ENCODE measurements around the gene CDC42EP4. TPM values are rescaled to one million over a fixed set of nuclear protein-coding genes. Genes with fewer than 3 reads are reported as not detected.
A peak's percentile ranks its signal among the peaks of the same experiment; 100 is the strongest.

The CDC42EP4 gene
- total RNA-seq, 4 donors from 2014 or later: 45.1 to 63.9 (median 52.9) TPM

DNA sequence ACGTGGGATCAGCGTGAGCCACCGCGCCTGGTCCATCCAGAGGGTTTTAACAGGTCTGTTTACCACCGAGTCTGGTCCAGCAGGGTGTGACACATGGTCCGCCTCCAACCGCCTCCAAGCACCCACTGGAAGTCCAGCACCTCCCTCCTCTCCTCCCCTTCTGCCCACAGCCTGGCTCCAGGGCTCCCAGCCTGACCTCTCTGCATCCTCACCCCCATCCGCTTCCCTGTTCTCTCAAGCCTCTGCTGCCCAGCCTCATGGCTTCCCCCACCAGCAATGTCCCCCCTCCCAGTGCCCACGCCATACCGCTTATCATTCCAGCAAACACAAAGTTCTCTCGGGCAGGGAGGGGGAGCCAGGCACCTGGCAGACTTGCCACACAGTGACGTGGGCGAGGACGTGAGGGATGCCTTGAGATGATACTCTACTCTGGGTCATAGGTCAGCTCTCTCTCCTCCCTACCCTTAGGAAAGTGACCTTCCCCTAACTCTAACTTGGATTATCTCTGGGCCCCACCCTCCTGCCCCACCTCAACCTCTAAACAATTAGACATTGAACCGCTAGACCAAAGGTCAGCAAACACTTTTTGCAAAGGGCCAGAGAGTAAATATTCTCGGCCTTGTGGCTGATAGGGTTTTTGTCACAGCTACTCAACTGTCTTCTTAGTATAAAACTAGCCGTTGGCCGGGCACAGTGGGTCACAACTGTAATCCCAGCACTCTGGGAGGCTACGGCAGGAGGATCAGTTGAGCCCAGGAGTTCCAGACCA, 23.1 kb downstream of the CDC42EP4 start:
- Histone ChIP-seq H3K4me3 (peak overlapping the region in 1 of 4 donors; percentile 1), H3K4me1 (peaks cover 66 to 100% (median 93%) of the 10 kb centered on the region in 3 donors), H3K27me3 (no peaks in the 10 kb centered on the region), H3K36me3 (peaks cover 14 to 41% (median 16%) of the 10 kb centered on the region in 3 donors), H3K9me3 (no peaks in the 10 kb centered on the region), H3K27ac (peak overlapping the region; percentile 73 to 87 (median 82))
- TF ChIP-seq, protein P1, sequence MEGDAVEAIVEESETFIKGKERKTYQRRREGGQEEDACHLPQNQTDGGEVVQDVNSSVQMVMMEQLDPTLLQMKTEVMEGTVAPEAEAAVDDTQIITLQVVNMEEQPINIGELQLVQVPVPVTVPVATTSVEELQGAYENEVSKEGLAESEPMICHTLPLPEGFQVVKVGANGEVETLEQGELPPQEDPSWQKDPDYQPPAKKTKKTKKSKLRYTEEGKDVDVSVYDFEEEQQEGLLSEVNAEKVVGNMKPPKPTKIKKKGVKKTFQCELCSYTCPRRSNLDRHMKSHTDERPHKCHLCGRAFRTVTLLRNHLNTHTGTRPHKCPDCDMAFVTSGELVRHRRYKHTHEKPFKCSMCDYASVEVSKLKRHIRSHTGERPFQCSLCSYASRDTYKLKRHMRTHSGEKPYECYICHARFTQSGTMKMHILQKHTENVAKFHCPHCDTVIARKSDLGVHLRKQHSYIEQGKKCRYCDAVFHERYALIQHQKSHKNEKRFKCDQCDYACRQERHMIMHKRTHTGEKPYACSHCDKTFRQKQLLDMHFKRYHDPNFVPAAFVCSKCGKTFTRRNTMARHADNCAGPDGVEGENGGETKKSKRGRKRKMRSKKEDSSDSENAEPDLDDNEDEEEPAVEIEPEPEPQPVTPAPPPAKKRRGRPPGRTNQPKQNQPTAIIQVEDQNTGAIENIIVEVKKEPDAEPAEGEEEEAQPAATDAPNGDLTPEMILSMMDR (IDR thresholded peaks at IDR 0.05): no peak
- TF ChIP-seq POLR2A (IDR thresholded peaks at IDR 0.05): no peak
- intact Hi-C loops (cut with DNase I): no loop called here
- 56 to 59% methylated on average over 13 to 18 of the region's 19 CpGs for WGBS, 2 donors
- DNase-seq: no peak

DNA sequence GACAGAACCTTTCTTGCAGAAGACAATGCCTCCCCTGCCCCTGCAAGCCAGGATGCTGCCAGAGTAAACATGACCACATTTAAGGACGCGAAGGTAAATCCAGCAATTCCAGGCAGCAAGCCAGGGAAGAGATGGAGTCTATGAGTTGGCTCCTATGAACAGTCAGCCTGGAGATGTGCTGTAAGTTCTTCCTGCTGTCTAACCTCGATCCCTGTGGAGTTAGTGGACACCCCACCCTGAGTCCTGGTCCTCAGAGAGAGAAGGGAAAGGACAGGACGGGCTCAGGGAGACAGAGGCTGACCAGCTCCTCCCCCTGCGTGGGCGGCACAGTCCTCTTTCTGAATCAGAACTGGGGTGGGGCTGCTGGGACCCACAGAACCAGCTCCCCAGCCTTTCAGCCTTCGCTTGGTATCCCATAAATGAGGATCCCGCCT, 24.9 kb downstream of the CDC42EP4 start:
- H3K27ac ChIP-seq: peak overlapping the region; percentile 57 to 87 (median 78)
- no peak for DNase-seq
- H3K27me3 ChIP-seq: no peaks in the 10 kb centered on the region
- WGBS, 2 donors: 27 to 31% methylated on average over 5 of the region's 8 CpGs
- no peaks in the 10 kb centered on the region for H3K9me3 ChIP-seq
- TF ChIP-seq, protein P1 (IDR thresholded peaks at IDR 0.05): no peak
- TF ChIP-seq POLR2A (IDR thresholded peaks at IDR 0.05): no peak
- intact Hi-C loops (cut with DNase I): no loop called here
- H3K4me1 ChIP-seq: peaks cover 51 to 91% (median 80%) of the 10 kb centered on the region in 3 donors
- H3K4me3 ChIP-seq: peak overlapping the region in 1 of 4 donors; percentile 10
- peaks cover 14 to 48% (median 16%) of the 10 kb centered on the region in 3 donors for H3K36me3 ChIP-seq

DNA sequence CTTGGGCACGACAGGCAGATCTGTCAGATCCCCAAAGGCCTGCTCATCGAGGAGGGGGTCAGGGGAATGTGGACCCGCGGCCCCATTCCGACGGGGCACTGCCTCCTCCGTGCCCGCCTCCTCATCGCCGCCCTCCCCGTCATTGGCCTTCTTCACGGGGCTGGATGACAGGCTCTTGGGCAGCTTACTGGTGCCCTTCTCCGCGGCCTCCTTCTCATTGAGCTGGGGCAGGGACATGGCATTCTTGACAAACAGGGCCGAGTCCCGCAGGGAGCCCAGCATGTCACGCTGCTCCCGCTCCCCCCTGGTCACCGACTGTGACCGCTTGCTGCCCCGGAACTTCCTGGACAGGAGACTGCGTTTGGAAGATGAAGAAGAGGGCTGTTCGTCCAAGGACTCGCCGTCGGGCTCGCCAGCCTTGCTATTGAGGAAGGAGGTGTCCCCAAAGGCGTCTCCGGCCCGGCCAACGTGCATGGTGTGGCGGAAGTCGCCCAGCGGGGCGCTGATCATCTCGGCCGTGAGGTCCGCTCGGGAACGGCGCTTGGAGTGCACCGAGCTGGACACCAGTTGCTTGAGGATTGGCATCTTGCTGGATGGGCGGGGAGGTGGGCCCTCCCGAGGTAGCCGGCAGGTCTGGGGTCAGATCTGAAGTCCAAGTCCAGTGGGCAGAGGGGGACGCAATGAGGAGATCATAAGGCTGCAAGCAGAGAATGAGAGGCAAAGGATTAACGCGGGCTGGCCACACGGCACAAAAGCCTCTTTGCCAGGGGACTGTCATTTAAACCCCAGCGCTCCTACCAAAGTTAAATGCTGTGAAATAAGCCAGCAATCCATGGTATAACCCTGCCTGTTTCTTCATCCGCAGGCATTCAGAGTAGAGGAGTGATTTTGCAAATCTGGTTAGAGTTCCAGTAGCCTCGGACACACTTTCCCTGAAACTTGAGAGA, 25.6 kb downstream of the CDC42EP4 start:
- peaks cover 44 to 84% (median 74%) of the 10 kb centered on the region in 3 donors for H3K4me1 ChIP-seq

DNA sequence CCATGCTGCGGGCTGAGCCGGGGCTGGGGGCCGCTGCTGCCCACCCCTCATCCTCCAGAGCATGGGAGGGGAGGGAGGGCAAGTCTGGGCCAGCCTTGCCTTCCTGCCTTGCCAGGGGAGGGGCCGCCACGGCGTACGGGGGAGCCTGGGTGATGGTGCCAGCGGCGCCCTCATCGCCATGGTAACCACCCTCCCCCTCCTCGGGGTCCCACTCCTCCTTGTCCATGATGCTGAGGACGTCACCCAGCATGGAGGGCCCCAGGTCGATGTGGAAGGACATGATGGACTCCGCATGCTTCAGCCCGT, 26.2 kb downstream of the CDC42EP4 start:
- Histone ChIP-seq H3K27ac (peak overlapping the region in 3 of 4 donors; percentile 73 to 87 (median 83)), H3K4me3 (no peak overlapping the region), H3K36me3 (peaks cover 14 to 58% (median 16%) of the 10 kb centered on the region in 3 donors), H3K4me1 (peaks cover 38 to 80% (median 67%) of the 10 kb centered on the region in 3 donors), H3K27me3 (no peaks in the 10 kb centered on the region), H3K9me3 (no peaks in the 10 kb centered on the region)
- TF ChIP-seq POLR2A (IDR thresholded peaks at IDR 0.05): no peak
- intact Hi-C loops (cut with DNase I): no loop called here
- DNase-seq: no peak
- WGBS, 2 donors: 56% methylated on average over 5 of the region's 15 CpGs; no CpG with 5 or more reads in 1 of the 2 donors

More for the DNA sequence above, 25.6 kb downstream of the CDC42EP4 start:
- intact Hi-C loops (cut with DNase I): no loop called here
- Histone ChIP-seq H3K27ac (peak overlapping the region; percentile 57 to 87 (median 78)), H3K4me3 (peak overlapping the region in 1 of 4 donors; percentile 10), H3K9me3 (no peaks in the 10 kb centered on the region), H3K27me3 (no peaks in the 10 kb centered on the region), H3K36me3 (peaks cover 14 to 55% (median 16%) of the 10 kb centered on the region in 3 donors)
- no peak for TF ChIP-seq POLR2A (IDR thresholded peaks at IDR 0.05)
- TF ChIP-seq, protein P1 (IDR thresholded peaks at IDR 0.05): no peak
- 71 to 76% methylated on average over 20 to 21 of the region's 52 CpGs for WGBS, 2 donors
- DNase-seq: no peak

DNA sequence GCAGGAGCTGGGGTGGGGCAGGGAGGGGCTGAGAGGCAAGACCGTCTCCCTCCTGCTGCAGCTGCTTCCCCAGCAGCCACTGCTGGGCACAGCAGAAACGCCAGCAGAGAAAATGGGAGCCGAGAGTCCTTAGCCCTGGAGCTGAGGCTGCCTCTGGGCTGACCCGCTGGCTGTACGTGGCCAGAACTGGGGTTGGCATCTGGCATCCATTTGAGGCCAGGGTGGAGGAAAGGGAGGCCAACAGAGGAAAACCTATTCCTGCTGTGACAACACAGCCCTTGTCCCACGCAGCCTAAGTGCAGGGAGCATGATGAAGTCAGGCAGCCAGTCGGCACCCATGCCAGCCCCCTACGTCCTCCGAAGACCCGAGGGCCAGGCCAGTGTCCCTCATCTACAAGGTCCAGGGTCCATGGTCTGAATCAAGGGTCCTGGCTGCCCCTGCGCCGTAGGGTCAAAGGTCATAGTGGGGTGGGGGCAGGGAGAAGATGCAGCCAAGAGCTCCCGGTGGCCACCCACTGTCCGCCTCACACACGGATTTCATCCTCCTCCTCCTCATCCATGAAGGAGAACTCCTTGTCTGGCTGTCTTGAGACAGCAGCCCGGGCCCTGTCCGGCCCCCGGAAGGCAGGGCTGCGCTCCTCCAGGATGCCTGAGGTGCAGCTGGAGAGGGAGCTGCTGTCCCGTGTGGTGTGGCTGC, 26.7 kb downstream of the CDC42EP4 start:
- 57 to 58% methylated on average over 5 of the region's 20 CpGs for WGBS, 2 donors
- peak overlapping the region in 3 of 4 donors; percentile 73 to 87 (median 83) for H3K27ac ChIP-seq
- H3K4me1 ChIP-seq: peaks cover 33 to 80% (median 62%) of the 10 kb centered on the region in 3 donors
- no peaks in the 10 kb centered on the region for H3K27me3 ChIP-seq
- no peak for TF ChIP-seq POLR2A (IDR thresholded peaks at IDR 0.05)
- TF ChIP-seq, protein P1 (IDR thresholded peaks at IDR 0.05): no peak
- DNase-seq: no peak
- no peaks in the 10 kb centered on the region for H3K9me3 ChIP-seq
- intact Hi-C loops (cut with DNase I): no loop called here
- H3K4me3 ChIP-seq: no peak overlapping the region
- peaks cover 14 to 58% (median 16%) of the 10 kb centered on the region in 3 donors for H3K36me3 ChIP-seq
